ENCODE measurements around the gene TMBIM6.
"Not testable (repeated sequence)": the region's sequence is repeated elsewhere in the genome, so short reads cannot be mapped to it uniquely, and the experiment has no call there.

Gene TMBIM6

DNA sequence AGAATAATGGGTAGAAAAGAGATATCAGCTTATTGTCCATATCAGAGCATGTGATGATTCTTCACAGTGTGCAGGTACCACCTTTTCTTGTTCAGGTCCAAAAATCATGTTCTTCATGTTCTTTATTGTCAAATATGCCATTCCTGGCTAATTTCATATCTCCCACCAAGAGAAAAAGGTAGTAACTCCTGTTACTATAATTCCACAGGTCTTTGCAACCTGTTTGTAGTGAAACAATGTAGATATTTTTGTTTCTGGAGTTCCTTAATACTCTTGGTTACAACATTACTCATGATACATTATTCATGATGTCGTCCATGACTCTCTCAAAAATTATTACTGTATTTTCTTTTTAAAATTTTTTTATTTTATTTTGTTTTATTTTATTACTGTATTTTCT, 11.3 kb upstream of the TMBIM6 start:
- DNase-seq (ENCODE audit: low spot score) = no peak

- DNase-seq (ENCODE audit: low spot score) = no peak
Observed at GRCh38 chr12:49730568-49731101, 10.7 kb upstream of the TMBIM6 start.

GRCh38 chr12:49733219-49734017, 7.9 kb upstream of the TMBIM6 start:
- DNase-seq (ENCODE audit: low spot score) = no peak

GRCh38 chr12:49734900-49735299, 6.5 kb upstream of the TMBIM6 start:
- DNase-seq (ENCODE audit: low spot score) = not testable (repeated sequence)

DNA sequence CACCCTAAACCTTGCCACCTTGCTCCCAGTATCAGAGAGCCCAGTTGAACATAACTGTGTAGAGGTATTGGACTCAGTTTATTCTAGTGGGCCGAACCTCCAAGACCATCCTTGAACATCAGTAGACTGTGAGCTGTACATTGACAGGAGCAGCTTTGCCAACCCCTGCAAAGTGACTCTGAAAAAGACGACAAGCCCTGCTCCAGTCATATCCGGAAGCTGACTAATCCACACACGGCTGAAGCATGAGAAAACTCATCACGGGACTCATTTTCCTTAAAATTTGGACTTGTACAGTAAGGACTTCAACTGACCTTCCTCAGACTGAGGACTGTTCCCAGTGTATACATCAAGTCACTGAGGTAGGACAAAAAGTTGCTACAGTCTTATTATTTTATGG, 2.6 kb upstream of the TMBIM6 start:
- peak; percentile 96 for DNase-seq (ENCODE audit: low spot score)

- DNase-seq (ENCODE audit: low spot score) = peak; percentile 70
Observed at GRCh38 chr12:49740277-49740676, 1.1 kb upstream of the TMBIM6 start.

DNA sequence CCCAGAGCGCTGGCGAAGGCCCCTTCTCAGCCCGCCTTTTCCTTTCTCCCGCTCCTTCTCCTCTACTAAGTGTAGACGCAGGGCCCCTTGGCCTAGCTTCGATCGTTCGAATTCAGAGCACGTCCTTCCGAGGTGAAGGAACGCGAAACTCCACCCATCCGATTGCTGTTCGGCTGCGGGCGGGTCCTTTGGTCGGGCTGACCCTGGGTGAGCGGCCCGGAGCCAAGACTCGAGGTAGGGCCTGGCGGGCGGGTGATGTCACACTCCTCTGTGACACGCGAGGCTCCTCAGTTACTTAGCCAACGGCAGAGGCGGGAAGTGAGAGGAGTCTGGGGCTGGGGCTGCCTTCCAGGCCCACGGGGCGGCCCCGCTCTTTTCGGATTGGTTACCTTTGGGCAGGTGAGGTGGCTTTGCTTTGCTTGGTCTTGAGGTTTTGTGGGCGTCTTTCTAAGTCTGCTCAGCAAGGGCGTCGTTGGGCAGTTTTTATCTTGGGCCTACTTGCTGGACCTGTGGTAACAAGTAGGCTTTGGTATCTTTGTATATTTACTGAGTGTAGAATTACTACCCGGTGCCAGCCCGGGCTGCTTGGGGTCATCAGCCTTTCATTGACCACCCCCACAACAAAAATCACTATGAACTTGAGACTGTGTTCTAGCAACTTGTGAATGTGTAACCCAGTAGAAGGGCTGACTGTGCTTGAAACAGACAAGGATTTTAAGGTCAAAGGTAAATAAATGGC, 694 bp downstream of the TMBIM6 start:
- DNase-seq (ENCODE audit: low spot score) = peak; percentile 90

DNA sequence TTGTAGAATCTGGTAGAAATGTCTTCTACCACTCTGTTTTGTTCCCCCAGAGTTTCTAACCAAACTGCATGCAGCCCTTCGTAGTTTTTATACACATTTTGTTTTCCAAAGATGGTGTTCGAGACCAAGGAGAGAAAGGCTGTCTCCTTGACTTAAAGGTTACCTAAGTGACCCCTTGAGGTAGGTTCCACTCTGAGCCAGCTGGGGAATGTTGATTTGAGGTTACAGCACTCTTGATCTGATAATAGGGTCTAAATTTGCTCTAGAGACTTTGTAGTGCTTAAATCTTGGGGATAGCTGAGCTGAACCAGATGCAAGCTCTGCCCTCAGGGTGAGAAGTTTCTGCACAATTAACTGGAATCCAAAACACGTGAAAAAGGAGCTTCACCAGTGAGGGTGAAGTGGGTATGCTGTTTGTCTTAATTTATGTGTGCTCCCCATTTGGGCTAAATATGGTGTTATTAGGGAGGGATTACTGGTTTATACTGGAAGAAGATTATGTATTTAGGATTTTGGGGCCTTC, 3.1 kb downstream of the TMBIM6 start:
- DNase-seq (ENCODE audit: low spot score) = no peak

- no peak for DNase-seq (ENCODE audit: low spot score)
Observed at GRCh38 chr12:49748306-49748705, 6.9 kb downstream of the TMBIM6 start.

GRCh38 chr12:49748800-49749199, 7.4 kb downstream of the TMBIM6 start:
- DNase-seq (ENCODE audit: low spot score) = no peak

DNA sequence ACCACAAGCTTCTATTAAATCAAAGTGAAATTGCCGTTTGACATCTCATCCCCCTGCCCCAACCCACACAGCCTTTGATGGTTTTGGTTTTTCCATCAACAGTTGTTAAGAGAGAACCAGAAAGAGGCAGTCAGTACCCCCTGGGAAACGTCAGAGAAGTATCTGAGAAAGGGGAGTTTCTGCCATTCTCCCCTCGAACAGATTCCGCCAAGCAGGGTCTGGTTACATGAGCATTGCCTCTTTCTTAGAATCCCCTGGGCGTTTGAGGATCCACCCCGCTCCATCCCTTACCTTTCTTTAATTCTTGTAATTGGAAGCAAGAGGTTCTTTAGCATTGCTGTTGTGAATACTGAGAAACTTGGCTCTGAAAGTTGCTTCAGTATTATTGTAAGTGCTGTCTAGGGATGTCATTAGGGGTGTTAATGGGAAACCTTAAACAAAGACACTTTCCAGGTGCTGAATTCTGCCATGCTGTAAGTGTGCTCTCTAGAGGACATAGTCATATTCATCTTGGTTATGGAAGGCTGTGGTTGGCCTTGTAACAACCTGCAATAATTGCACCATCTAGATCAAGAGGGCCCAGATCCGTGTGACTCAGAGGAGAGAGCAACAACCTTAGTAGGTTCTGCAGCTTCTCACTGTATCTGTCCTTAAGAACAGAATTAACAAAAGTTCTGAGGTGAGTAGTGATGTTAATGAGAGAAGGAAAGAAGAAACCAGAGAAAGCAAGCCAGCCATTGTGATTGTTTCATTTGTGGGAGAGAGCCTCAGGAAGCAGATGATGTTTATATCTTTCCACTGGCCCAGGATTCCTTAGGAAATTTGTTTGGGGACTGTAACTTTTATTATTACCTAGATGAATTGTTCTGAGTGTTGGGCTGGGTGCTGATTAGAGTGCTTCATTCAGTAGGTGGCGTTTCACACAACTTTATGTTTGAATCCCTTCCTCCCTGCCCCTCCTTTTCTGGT, 9.0 kb downstream of the TMBIM6 start:
- peak; percentile 84 for DNase-seq (ENCODE audit: low spot score)

DNA sequence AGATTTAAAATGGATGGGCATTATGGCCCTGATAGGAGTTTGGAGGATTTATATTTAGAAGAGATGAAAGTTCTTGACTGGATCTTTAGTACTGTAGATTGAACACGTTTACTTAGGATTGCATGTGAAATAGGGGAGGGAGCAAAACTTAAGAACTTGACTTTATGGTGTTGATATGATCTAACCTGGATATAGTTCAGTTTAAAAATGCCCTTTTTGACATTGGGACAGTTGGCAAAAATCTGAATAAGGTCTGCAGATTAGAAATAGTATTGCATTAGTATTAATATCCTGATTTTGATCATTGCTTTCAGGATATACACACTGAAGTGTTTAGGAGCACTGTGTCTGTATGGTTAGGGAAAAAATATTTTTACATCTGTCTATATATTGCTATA, 9.6 kb downstream of the TMBIM6 start:
- no peak for DNase-seq (ENCODE audit: low spot score)

- DNase-seq (ENCODE audit: low spot score) = no peak
Observed at GRCh38 chr12:49761677-49762467, 20.5 kb downstream of the TMBIM6 start.

DNA sequence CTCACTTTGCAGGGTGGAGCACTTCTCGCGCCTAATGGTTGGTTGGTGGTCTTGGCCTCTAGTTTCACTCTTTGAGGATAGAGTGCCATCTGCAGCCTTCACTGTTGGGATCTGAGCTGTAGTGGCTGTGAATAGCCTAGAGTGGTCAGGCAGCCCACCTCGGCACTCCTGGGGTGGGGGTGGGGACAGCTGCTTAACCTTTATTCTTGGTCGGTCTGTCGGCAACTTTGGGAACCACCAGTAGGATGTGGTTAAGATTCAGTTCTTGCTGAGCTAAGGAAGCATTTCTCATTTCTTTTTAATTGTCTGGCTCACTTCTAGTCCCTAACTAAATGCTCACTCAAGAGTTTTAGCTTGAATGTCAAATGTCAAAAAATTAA, 21.1 kb downstream of the TMBIM6 start:
- no peak for DNase-seq (ENCODE audit: low spot score)

DNA sequence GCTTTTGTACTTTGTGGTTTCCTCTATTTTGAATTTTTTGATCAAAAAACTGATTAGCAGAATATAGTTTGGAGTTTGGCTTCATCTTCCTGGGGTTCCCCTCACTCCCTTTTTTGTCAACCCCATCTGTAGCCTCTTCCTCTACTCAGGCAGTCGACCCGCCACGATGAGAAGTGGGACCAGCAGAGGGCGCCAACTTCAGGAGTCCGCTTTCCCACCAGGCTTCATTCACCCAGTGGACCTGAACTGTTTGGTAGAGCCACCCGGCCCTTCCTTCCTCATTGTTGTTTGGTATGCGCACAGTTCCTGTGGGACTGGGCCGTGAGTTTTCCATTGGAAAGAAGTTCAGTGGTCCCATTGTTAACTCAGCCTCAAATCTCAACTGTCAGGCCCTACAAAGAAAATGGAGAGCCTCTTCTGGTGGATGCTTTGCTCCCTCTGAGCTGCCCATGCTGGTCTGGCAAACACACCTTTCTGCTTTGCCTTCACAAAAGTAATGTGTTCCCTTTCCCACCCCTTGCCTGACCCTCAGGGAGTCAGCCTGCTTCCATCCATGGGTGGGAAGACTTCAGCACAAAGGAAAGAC, 21.7 kb downstream of the TMBIM6 start:
- DNase-seq (ENCODE audit: low spot score) = peak; percentile 34

DNA sequence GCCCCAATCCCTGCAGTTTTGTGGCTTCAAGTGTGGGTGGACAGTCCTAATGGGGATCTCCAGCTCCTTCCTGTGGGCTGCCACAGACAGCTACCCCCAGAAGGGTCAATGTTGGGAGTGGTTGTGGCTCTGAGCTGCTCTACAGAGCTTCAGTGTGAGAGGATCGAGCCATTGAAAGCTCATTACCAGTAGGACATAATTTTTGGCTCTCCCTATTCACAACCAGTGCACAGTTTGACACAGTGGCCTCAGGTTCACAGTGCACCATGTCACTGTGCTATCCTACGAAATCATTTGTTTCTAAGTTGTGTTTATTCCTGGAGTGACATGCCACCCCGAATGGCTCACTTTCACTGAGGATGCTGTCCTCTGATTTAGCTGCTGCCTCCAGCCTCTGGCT, 22.8 kb downstream of the TMBIM6 start:
- DNase-seq (ENCODE audit: low spot score) = no peak

- DNase-seq (ENCODE audit: low spot score) = no peak
Observed at GRCh38 chr12:49766115-49766455, 24.7 kb downstream of the TMBIM6 start.

DNA sequence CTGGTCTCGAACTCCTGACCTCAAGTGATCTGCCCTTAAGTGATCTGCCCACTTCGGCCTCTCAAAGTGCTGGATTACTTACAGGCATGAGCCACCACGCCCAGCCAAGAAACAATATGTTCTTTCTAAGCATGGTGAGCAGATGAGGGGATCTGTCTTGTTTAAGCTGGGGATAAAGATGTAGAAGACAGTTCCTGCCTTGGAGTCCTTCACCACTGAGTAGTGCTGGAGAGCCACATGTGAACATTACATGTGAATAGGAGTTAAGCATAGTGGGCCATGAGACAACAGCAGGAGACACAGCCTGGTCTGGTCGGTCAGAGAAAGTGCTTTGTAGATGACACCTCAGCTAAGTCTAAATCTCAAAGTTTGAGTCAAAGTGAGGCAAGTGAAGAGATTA, 26.0 kb downstream of the TMBIM6 start:
- peak; percentile 51 for DNase-seq (ENCODE audit: low spot score)

DNA sequence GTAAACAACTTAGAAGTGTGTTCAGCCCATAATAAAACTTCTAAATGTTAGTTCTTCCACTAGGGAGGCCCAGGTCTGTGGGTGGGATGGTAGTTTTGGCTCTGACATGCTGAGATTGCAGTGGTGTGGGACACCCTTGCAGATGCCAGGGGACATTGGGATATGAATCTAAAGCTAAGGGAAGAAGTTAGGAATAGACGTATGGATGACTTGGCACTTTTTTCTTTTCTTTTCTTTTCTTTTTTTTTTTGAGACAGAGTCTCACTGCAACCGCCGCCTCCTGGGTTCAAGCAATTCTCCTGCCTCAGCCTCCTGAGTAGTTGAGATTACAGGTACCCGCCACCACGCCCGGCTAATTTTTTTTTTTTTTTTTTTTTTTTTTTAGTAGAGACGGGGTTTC, 31.7 kb downstream of the TMBIM6 start:
- DNase-seq (ENCODE audit: low spot score) = not testable (repeated sequence)

- peak; percentile 83 for DNase-seq (ENCODE audit: low spot score)
Observed at GRCh38 chr12:49776413-49776812, 35.1 kb downstream of the TMBIM6 start.

DNA sequence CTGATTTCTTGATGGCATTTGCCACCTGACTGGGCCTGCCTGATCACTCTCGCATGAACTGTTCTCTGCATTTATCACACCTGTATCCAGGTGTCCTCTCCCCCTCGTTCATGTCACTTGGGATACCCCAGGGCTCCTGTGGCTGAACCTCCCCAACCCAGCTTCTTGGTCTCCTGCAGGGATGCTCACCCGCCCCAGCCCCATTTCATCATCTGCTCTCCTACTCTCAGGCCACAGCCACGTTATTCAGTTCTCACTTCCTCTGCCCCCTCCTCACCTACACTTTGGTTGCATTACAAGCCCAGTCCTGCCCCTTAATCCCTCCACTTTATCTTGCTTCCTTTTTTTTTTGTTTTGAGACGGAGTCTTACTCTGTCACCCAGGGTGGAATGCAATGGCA, 35.5 kb downstream of the TMBIM6 start:
- DNase-seq (ENCODE audit: low spot score) = no peak

Measured in RKO (cell line).